HepG2 (cell line): ENCODE results near the gene HOXA10. TPM values are rescaled to one million over a fixed set of nuclear protein-coding genes. Genes with fewer than 3 reads are reported as not detected.

Experiments used
- ATAC-seq: fragments of 200-7000 bp; cut with Tn5 transposase; 3 replicates; pipeline ENCODE4 v1.9.1; 2020; ENCODE audit warnings: mild to moderate bottlenecking, moderate library complexity
- BruUV-seq: library from RNA; stranded (reverse); fragments of 400-500 nt; replicated peaks from 2 replicates; lab custom pipeline; 2021; lab: Mats Ljungman, UMichigan
- CTCF ChIA-PET: fragments of 300-600 bp; formaldehyde crosslinking; extraction: SDS; loops from one replicate; lab custom pipeline; 2021; ENCODE audit warnings: low total read pairs, inconsistent platforms, low intra/inter-chr PET ratio; lab: Yijun Ruan, JAX
- POLR2A ChIA-PET: fragments of 350-600 bp; sonication (Branson Sonifier 250); formaldehyde crosslinking; loops from one replicate; lab custom pipeline; 2020; ENCODE audit warnings: antibody characterized with exemption, inconsistent platforms; lab: Yijun Ruan, JAX
- DNase-seq: peaks from one replicate; pipeline ENCODE4 v3.0.0-alpha.2; 2015; ENCODE audit warnings: low spot score
- FAIRE-seq: peaks from 3 replicates; lab custom pipeline; 2011; peaks lifted over from hg19 to GRCh38; lab: Jason Lieb, UNC
- H2AFZ ChIP-seq: one replicate; pipeline ENCODE4 v1.6.1; 2011; ENCODE audit warnings: low read length, inconsistent platforms
- H3K27ac ChIP-seq: fragments of 300-600 bp; 3 replicates; pipeline ENCODE4 v1.8.0; 2011; ENCODE audit warnings: mixed run types, mild to moderate bottlenecking, mixed read lengths, low read length, inconsistent platforms; ENCODE audit not compliant: insufficient read depth; ENCODE audit errors: extremely low read length
- H3K27me3 ChIP-seq, 2 experiments: fragments of 200-600 bp in 1 of 2; 2 replicates in 1 of 2; 3 replicates in 1 of 2; pipeline versions ENCODE4 v1.6.0 to v1.8.0; 2011; ENCODE audit warnings: low read length in 2 of 2, mild to moderate bottlenecking in 2 of 2, moderate library complexity in 2 of 2, inconsistent platforms in 1 of 2; ENCODE audit not compliant: insufficient read depth in 2 of 2, control insufficient read depth in 1 of 2
- H3K36me3 ChIP-seq, 2 experiments: fragments of 200-600 bp in 1 of 2; replicated peaks in 1 of 2; 2 replicates in 1 of 2; 3 replicates in 1 of 2; pipeline versions ENCODE4 v1.5.1 to v1.8.0; 2011; ENCODE audit warnings: low read length in 2 of 2, inconsistent platforms in 1 of 2; ENCODE audit not compliant: insufficient read depth in 2 of 2, control insufficient read depth in 1 of 2
- H3K4me1 ChIP-seq: 2 replicates; pipeline ENCODE4 v1.5.1; 2012; ENCODE audit warnings: low read length, inconsistent platforms; ENCODE audit not compliant: insufficient read depth
- H3K4me2 ChIP-seq: 2 replicates; pipeline ENCODE4 v1.6.0; 2011; ENCODE audit warnings: low read depth, low read length, inconsistent platforms
- H3K4me3 ChIP-seq, 3 experiments: fragments of 200-600 bp in 1 of 3; sonication (generic), shearing (Covaris generic) in 1 of 3; replicated peaks in 1 of 3; 2 replicates each; pipeline ENCODE4 v1.5.1; 2011 to 2016; ENCODE audit warnings: low read length in 3 of 3, inconsistent platforms in 2 of 3, low read depth in 2 of 3, mild to moderate bottlenecking in 2 of 3, control low read depth in 1 of 3, mixed read lengths in 1 of 3; ENCODE audit not compliant: insufficient read depth in 1 of 3
- H3K79me2 ChIP-seq: one replicate; pipeline ENCODE4 v1.6.1; 2011; ENCODE audit warnings: low read length, inconsistent platforms; ENCODE audit not compliant: insufficient read depth
- H3K9ac ChIP-seq: 2 replicates; pipeline ENCODE4 v1.6.0; 2011; ENCODE audit warnings: mild to moderate bottlenecking, low read depth, low read length, inconsistent platforms; ENCODE audit not compliant: insufficient read depth
- H3K9me3 ChIP-seq: 2 replicates; pipeline ENCODE4 v1.5.1; 2012; ENCODE audit warnings: mild to moderate bottlenecking, low read length
- H4K20me1 ChIP-seq: 2 replicates; pipeline ENCODE4 v1.6.0; 2011; ENCODE audit warnings: inconsistent platforms, mild to moderate bottlenecking, low read length, moderate library complexity; ENCODE audit not compliant: insufficient read depth
- AGO1 ChIP-seq: fragments of 200-400 bp; formaldehyde crosslinking; IDR thresholded peaks from 2 replicates; pipeline ENCODE4 v1.6.1; 2017; ENCODE audit warnings: mild to moderate bottlenecking, low read depth, low read length, moderate library complexity; ENCODE audit not compliant: poor library complexity, severe bottlenecking
- DNMT1 ChIP-seq: sonication (generic); formaldehyde crosslinking; IDR thresholded peaks from 2 replicates; pipeline ENCODE4 v1.5.1; 2020; ENCODE audit warnings: mild to moderate bottlenecking, missing genetic modification reagents
- ELF4 ChIP-seq: sonication (generic); formaldehyde crosslinking; IDR thresholded peaks from 2 replicates; pipeline ENCODE4 v1.5.0; 2020; ENCODE audit warnings: missing genetic modification reagents, mild to moderate bottlenecking, moderate library complexity, borderline replicate concordance
- FOSL1 ChIP-seq: sonication (generic); formaldehyde crosslinking; IDR thresholded peaks from 2 replicates; pipeline ENCODE4 v1.9.0; 2021; ENCODE audit warnings: missing genetic modification reagents, borderline replicate concordance
- KAT2B ChIP-seq: fragments of 150-350 bp; IDR thresholded peaks from 2 replicates; pipeline ENCODE4 v1.6.1; 2014; ENCODE audit warnings: low read depth, low read length, borderline replicate concordance
- MED1 ChIP-seq: sonication (generic); formaldehyde crosslinking; IDR thresholded peaks from 2 replicates; pipeline ENCODE4 v1.4.0; 2020; ENCODE audit warnings: missing genetic modification reagents
- SOX13 ChIP-seq, 3 experiments: fragments of 450-650 bp in 1 of 3; sonication (generic) in 1 of 3; formaldehyde crosslinking in 1 of 3; IDR thresholded peaks in 2 of 3; conservative IDR thresholded peaks in 1 of 3; 2 replicates each; pipeline versions ENCODE4 v1.5.0 to v1.6.1; 2016 to 2020; ENCODE audit warnings: antibody characterized with exemption in 1 of 3, mild to moderate bottlenecking in 1 of 3, missing compliant biosample characterization in 1 of 3, missing genetic modification reagents in 1 of 3, moderate library complexity in 1 of 3
- ZBTB7A ChIP-seq: sonication (generic); formaldehyde crosslinking; IDR thresholded peaks from 2 replicates; pipeline ENCODE4 v1.8.0; 2022; ENCODE audit warnings: mild to moderate bottlenecking, missing genetic modification reagents
- ZNF274 ChIP-seq: sonication (generic); formaldehyde crosslinking; IDR thresholded peaks from 2 replicates; pipeline ENCODE4 v1.5.1; 2020; ENCODE audit warnings: mild to moderate bottlenecking, missing genetic modification reagents
- ZNF607 ChIP-seq: sonication (generic); formaldehyde crosslinking; IDR thresholded peaks from 2 replicates; pipeline ENCODE4 v1.5.1; 2020; ENCODE audit warnings: missing genetic modification reagents, mild to moderate bottlenecking, borderline replicate concordance
- ZNF737 ChIP-seq: sonication (generic); formaldehyde crosslinking; IDR thresholded peaks from 2 replicates; pipeline ENCODE4 v1.5.0; 2020; ENCODE audit warnings: missing genetic modification reagents, mild to moderate bottlenecking, borderline replicate concordance
- WGBS: methylation state at CpG from one replicate; pipeline ENCODE4 v1.1.6; 2017; ENCODE audit warnings: low lambda C conversion rate; 5-methylcytosine and 5-hydroxymethylcytosine counted together
- in situ Hi-C: cut with HindIII; loops from 2 replicates; pipeline ENCODE4 v1.10.0; 2017; ENCODE audit warnings: low pct_unique_long_range_greater_than_20kb; ENCODE audit not compliant: extremely low pct_ligation_motif_present
- intact Hi-C: fragments of 100-400 bp; cut with micrococcal nuclease; formaldehyde crosslinking; loops from one replicate; pipeline ENCODE4 v1.10.0; 2022; ENCODE audit not compliant: unreplicated experiment
- polyA plus RNA-seq, 8 experiments: library from polyadenylated mRNA; depleted of rRNA in 3 of 8; stranded (reverse) in 7 of 8; unstranded in 1 of 8; fragments of >200 nt; fragmentation: Illumina TruSeq in 4 of 8; extraction: Trizol in 4 of 8; gene quantifications; 2 replicates each; pipeline versions ENCODE4 v1.2.1 to v1.2.3, GENCODE V29; 2011 to 2016; ENCODE audit warnings: low read depth in 4 of 8, missing spikeins in 1 of 8, mixed read lengths in 1 of 8; ENCODE audit not compliant: insufficient read depth in 1 of 8
- total RNA-seq, 5 experiments: library from RNA; depleted of rRNA; stranded (reverse); fragments of >200 nt; fragmentation: Illumina TruSeq; extraction: Trizol; gene quantifications; 2 replicates each; pipeline ENCODE4 v1.2.3, GENCODE V29; 2016; ENCODE audit warnings: low read depth in 1 of 5

Gene HOXA10
- total and polyA plus RNA-seq, 2 of the 13 experiments (the other 11 are each of a cell fraction or from before 2014, with no cell fraction given) = not detected

GRCh38 chr7:27221201-27221797, 47.2 kb upstream of the HOXA10 start:
- Histone ChIP-seq H3K27me3 (peaks cover 3 to 24% of the 10 kb centered on the region in 2 experiments; a peak in 3 of 5 replicates), H3K9ac (no peak overlapping the region), H4K20me1 (no peaks in the 10 kb centered on the region), H3K27ac (no peak overlapping the region), H2AFZ (no peak overlapping the region), H3K4me2 (no peak overlapping the region), H3K36me3 (no peaks in the 10 kb centered on the region), H3K4me3 (no peak overlapping the region), H3K4me1 (no peaks in the 10 kb centered on the region), H3K9me3 (no peaks in the 10 kb centered on the region), H3K79me2 (no peaks in the 10 kb centered on the region)
- ChIA-PET CTCF (no interaction called here), POLR2A (no interaction called here)
- in situ Hi-C loops = no loop called here
- WGBS = 17% methylated on average over 3 of the region's 3 CpGs
- DNase-seq (no peak), FAIRE-seq (no peak), ATAC-seq (no peak)
- intact Hi-C loops = no loop called here
- no TSS peak for BruUV-seq
- no peak for TF ChIP-seq AGO1
- TF ChIP-seq SOX13 (IDR thresholded peaks at IDR 0.05) = no peak
- TF ChIP-seq SOX13 (CRISPR knock-in tag; conservative IDR thresholded peaks at IDR 0.05 in 1 of 2, IDR thresholded peaks at IDR 0.05 in 1 of 2) = no peak
- no peak for TF ChIP-seq ZNF607 (CRISPR knock-in tag)
- no peak for TF ChIP-seq ZNF737
- no peak for TF ChIP-seq FOSL1 (CRISPR knock-in tag)
- no peak for TF ChIP-seq ZNF274 (CRISPR knock-in tag)
- TF ChIP-seq KAT2B = no peak
- TF ChIP-seq ZBTB7A (CRISPR knock-in tag) = no peak
- TF ChIP-seq ELF4 = no peak
- no peak for TF ChIP-seq MED1 (CRISPR knock-in tag)
- TF ChIP-seq DNMT1 (CRISPR knock-in tag) = no peak
